Keratinocyte (primary cell): ENCODE data around the gene CD1E.

ENCODE experiments used
- EZH2 ChIP-seq: IDR thresholded peaks from one replicate; pipeline ENCODE4 v1.6.1; 2012; ENCODE audit warnings: inconsistent platforms, mild to moderate bottlenecking, low read length, moderate library complexity
- TF ChIP-seq, protein P1 (sequence below), 3 experiments: IDR thresholded peaks in 1 of 3; conservative IDR thresholded peaks in 1 of 3; optimal IDR thresholded peaks in 1 of 3; 2 replicates in 2 of 3; 3 replicates in 1 of 3; pipeline versions ENCODE3 to v1.5.1; 2011; ENCODE audit warnings: low read length in 3 of 3, mild to moderate bottlenecking in 3 of 3, moderate library complexity in 2 of 3, control low read depth in 1 of 3, inconsistent platforms in 1 of 3; ENCODE audit not compliant: insufficient read depth in 2 of 3; ENCODE audit errors: extremely low read depth in 1 of 3

DNA sequence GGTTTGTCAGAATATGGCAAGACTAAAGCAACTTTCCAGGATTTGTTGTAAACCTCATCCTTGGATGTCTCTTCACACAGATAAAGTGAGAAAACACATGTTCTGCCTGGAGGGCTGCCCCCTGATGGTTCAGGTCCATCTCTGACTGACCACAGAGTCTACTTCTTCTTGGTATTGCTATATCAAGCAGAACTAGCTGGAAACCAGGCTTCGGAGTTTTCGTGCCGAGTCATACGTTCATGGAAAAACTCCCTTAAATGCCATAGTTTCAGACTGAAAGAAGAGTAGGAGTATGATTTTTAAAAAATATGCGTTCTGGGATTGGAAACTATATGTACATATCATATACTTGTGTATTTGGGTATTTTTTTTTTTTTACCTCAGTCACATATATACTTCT lies 39.8 kb downstream of the CD1E start:
- TF ChIP-seq, protein P1, sequence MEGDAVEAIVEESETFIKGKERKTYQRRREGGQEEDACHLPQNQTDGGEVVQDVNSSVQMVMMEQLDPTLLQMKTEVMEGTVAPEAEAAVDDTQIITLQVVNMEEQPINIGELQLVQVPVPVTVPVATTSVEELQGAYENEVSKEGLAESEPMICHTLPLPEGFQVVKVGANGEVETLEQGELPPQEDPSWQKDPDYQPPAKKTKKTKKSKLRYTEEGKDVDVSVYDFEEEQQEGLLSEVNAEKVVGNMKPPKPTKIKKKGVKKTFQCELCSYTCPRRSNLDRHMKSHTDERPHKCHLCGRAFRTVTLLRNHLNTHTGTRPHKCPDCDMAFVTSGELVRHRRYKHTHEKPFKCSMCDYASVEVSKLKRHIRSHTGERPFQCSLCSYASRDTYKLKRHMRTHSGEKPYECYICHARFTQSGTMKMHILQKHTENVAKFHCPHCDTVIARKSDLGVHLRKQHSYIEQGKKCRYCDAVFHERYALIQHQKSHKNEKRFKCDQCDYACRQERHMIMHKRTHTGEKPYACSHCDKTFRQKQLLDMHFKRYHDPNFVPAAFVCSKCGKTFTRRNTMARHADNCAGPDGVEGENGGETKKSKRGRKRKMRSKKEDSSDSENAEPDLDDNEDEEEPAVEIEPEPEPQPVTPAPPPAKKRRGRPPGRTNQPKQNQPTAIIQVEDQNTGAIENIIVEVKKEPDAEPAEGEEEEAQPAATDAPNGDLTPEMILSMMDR (optimal IDR thresholded peaks at IDR 0.05 in 1 of 3, IDR thresholded peaks at IDR 0.05 in 1 of 3, conservative IDR thresholded peaks at IDR 0.05 in 1 of 3; ENCODE audit: extremely low read depth in 1 of 3, insufficient read depth in 2 of 3, low read length in 3 of 3), result no peak
- no peak for TF ChIP-seq EZH2
